Inflammatory macrophage treated with lipopolysaccharide for 4 hours (primary cell): ENCODE data around the gene RAB6A.
"Not testable (repeated sequence)": the region's sequence is repeated elsewhere in the genome, so short reads cannot be mapped to it uniquely, and the experiment has no call there.

Source experiments
- DNase-seq: peaks from one replicate; pipeline ENCODE4 v3.0.0-alpha.2; 2020

The RAB6A gene

GRCh38 chr11:73760679-73761402 lies at the start of gene RAB6A:
Gene RAB6A (minus strand): TSS chr11:73761074. CDS start chr11:73760635, 439 bp downstream.
- peak; percentile 100 for DNase-seq

- DNase-seq = no peak
These were observed 49.8 kb upstream of the RAB6A start for GRCh38 chr11:73810637-73811036.

GRCh38 chr11:73808052-73808451 lies 47.2 kb upstream of the RAB6A start:
- DNase-seq = no peak

- DNase-seq = no peak
These were observed 43.8 kb upstream of the RAB6A start for GRCh38 chr11:73804712-73805111.

- no peak for DNase-seq
These were observed 40.3 kb upstream of the RAB6A start for GRCh38 chr11:73801136-73801535.

- no peak for DNase-seq
These were observed 39.5 kb upstream of the RAB6A start for GRCh38 chr11:73800276-73800806.

- DNase-seq = no peak
These were observed 36.6 kb upstream of the RAB6A start for GRCh38 chr11:73797457-73797856.

- no peak for DNase-seq
These were observed 35.2 kb upstream of the RAB6A start for GRCh38 chr11:73795925-73796632.

- no peak for DNase-seq
These were observed 31.7 kb upstream of the RAB6A start for GRCh38 chr11:73792584-73792983.

GRCh38 chr11:73789279-73789670 lies 28.4 kb upstream of the RAB6A start:
- DNase-seq = no peak

GRCh38 chr11:73787643-73788558 lies 27.0 kb upstream of the RAB6A start, which contains the start of gene MRPL48:
Gene MRPL48 (plus strand): TSS chr11:73787874. CDS start chr11:73787972, 98 bp downstream.
- DNase-seq = peak; percentile 92

GRCh38 chr11:73787051-73787642 lies 26.3 kb upstream of the RAB6A start:
- DNase-seq = no peak

- DNase-seq = not testable (repeated sequence)
These were observed 24.6 kb upstream of the RAB6A start for GRCh38 chr11:73785467-73785866.

- no peak for DNase-seq
These were observed 23.9 kb upstream of the RAB6A start for GRCh38 chr11:73784734-73785133.

GRCh38 chr11:73784080-73784634 lies 23.3 kb upstream of the RAB6A start:
- no peak for DNase-seq

- DNase-seq = no peak
These were observed 22.7 kb upstream of the RAB6A start for GRCh38 chr11:73783483-73784020.

- no peak for DNase-seq
These were observed 20.4 kb upstream of the RAB6A start for GRCh38 chr11:73781303-73781702.

GRCh38 chr11:73779084-73779902 lies 18.4 kb upstream of the RAB6A start:
- DNase-seq = peak; percentile 98

GRCh38 chr11:73770811-73771210 lies 9.9 kb upstream of the RAB6A start:
- DNase-seq = not testable (repeated sequence)

GRCh38 chr11:73766763-73767162 lies 5.9 kb upstream of the RAB6A start:
- no peak for DNase-seq

- no peak for DNase-seq
These were observed 1.9 kb upstream of the RAB6A start for GRCh38 chr11:73762732-73763131.
